ENCODE data around the gene NUSAP1.
A peak's percentile ranks its signal among the peaks of the same experiment; 100 is the strongest.

Gene NUSAP1

DNA sequence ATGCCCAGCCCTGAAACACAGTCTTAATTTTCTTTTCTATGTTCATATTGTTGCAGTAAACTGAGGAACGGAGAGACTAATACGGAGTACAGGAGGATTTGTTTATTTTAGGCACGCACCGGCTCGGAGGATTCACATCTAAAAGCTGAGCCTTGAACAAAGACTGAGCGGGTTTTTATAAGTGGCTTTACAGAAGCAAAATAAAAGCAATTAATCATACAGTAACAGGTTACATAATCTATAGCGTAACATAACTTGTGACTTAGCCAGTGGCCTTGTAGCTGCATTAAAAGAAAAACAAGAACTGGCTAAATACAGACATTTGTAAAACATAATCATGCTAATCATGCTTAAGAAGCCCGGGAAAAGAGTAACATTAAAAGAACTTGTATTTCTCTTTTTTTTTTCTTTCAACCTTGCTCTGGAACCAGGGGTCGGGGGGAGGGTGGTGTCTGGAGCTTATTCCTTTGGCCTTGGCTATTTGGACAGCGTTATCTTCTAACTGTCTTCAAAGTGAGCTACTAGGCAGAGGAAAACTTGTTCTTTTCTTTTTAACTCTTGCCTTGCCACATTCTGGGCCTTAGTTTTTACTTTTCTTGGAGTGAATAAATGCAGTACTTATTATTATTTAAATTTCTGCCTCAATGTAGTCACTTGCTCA, 17.5 kb downstream of the NUSAP1 start:
- H3K4me3 ChIP-seq (ENCODE audit: low read depth, low read length) = no peak overlapping the region
- no peak overlapping the region for H4K12ac ChIP-seq (ENCODE audit: low read depth, low read length)
- no peak overlapping the region for H3K4me2 ChIP-seq (ENCODE audit: low read length)
- no peak overlapping the region for H3K27ac ChIP-seq (ENCODE audit: low read depth, low read length)
- no peak overlapping the region for H2AFZ ChIP-seq (ENCODE audit: insufficient read depth, low read length, poor library complexity)
- H4K8ac ChIP-seq (ENCODE audit: low read depth, low read length) = no peak overlapping the region
- no peaks in the 10 kb centered on the region for H3K27me3 ChIP-seq (ENCODE audit: insufficient read depth, low read length)
- no peaks in the 10 kb centered on the region for H3K79me2 ChIP-seq (ENCODE audit: control insufficient read depth, insufficient read depth, low read length, poor library complexity)
- H3K18ac ChIP-seq (ENCODE audit: low read length) = no peak overlapping the region
- H3K36me3 ChIP-seq (ENCODE audit: control insufficient read depth in 1 of 2, insufficient read depth in 2 of 2, low read length in 2 of 2) = peaks cover 23 to 36% of the 10 kb centered on the region in 2 experiments
- WGBS (ENCODE audit: extremely low coverage, insufficient coverage, insufficient read length) = no CpG with 5 or more reads among the region's 10 CpGs
- H2BK12ac ChIP-seq (ENCODE audit: low read length) = no peak overlapping the region
- H3K4ac ChIP-seq (ENCODE audit: low read depth, low read length) = no peak overlapping the region
- H2AK5ac ChIP-seq (ENCODE audit: low read length) = no peak overlapping the region
- no peak for DNase-seq
- H3K23ac ChIP-seq (ENCODE audit: low read length) = no peak overlapping the region
- H4K91ac ChIP-seq (ENCODE audit: low read depth, low read length) = no peak overlapping the region
- H3K9ac ChIP-seq (ENCODE audit: low read length) = no peak overlapping the region
- no peaks in the 10 kb centered on the region for H3K79me1 ChIP-seq (ENCODE audit: low read length)
- no peak overlapping the region for H2BK5ac ChIP-seq (ENCODE audit: low read depth, low read length, poor library complexity)
- H3K9me3 ChIP-seq (ENCODE audit: insufficient read depth, low read depth, low read length) = no peaks in the 10 kb centered on the region
- H2BK120ac ChIP-seq (ENCODE audit: insufficient read depth, low read length, poor library complexity) = no peak overlapping the region
- no peaks in the 10 kb centered on the region for H3K4me1 ChIP-seq (ENCODE audit: control insufficient read depth in 1 of 2, insufficient read depth in 2 of 2, low read length in 2 of 2)
- H3K14ac ChIP-seq (ENCODE audit: low read length) = no peak overlapping the region

DNA sequence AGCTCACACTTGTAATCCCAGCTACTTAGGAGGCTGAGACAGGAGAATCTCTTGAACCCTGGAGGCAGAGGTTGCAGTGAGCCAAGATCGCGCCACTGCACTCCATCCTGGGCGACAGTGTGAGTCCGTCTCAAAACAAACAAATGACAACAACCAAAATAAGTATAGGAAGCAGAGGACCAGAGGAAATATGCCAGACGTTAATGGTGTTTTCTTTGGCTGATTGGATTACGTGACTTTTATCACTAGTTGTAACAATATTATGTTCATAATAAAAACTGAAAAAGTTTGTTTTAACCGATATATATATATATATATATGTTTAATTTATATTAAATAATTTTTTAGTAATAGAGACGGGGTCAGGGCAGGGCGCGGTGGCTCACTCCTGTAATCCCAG, 21.7 kb downstream of the NUSAP1 start:
- Histone ChIP-seq H3K18ac (ENCODE audit: low read length) (no peak overlapping the region), H3K27me3 (ENCODE audit: insufficient read depth, low read length) (no peaks in the 10 kb centered on the region), H3K4ac (ENCODE audit: low read depth, low read length) (no peak overlapping the region), H4K8ac (ENCODE audit: low read depth, low read length) (no peak overlapping the region), H2AK5ac (ENCODE audit: low read length) (no peak overlapping the region), H4K12ac (ENCODE audit: low read depth, low read length) (no peak overlapping the region), H2AFZ (ENCODE audit: insufficient read depth, low read length, poor library complexity) (no peak overlapping the region), H3K23ac (ENCODE audit: low read length) (no peak overlapping the region), H2BK120ac (ENCODE audit: insufficient read depth, low read length, poor library complexity) (no peak overlapping the region), H3K14ac (ENCODE audit: low read length) (no peak overlapping the region), H3K9ac (ENCODE audit: low read length) (no peak overlapping the region), H3K79me1 (ENCODE audit: low read length) (no peaks in the 10 kb centered on the region), H3K4me3 (ENCODE audit: low read depth, low read length) (no peak overlapping the region), H4K91ac (ENCODE audit: low read depth, low read length) (no peak overlapping the region), H2BK12ac (ENCODE audit: low read length) (no peak overlapping the region), H3K36me3 (ENCODE audit: control insufficient read depth in 1 of 2, insufficient read depth in 2 of 2, low read length in 2 of 2) (peaks cover 25 to 39% of the 10 kb centered on the region in 2 experiments), H3K79me2 (ENCODE audit: control insufficient read depth, insufficient read depth, low read length, poor library complexity) (no peaks in the 10 kb centered on the region), H3K4me2 (ENCODE audit: low read length) (no peak overlapping the region), H2BK5ac (ENCODE audit: low read depth, low read length, poor library complexity) (no peak overlapping the region), H3K27ac (ENCODE audit: low read depth, low read length) (no peak overlapping the region), H3K9me3 (ENCODE audit: insufficient read depth, low read depth, low read length) (no peaks in the 10 kb centered on the region), H3K4me1 (ENCODE audit: control insufficient read depth in 1 of 2, insufficient read depth in 2 of 2, low read length in 2 of 2) (no peaks in the 10 kb centered on the region)
- no peak for DNase-seq
- WGBS (ENCODE audit: extremely low coverage, insufficient coverage, insufficient read length) = no CpG with 5 or more reads among the region's 10 CpGs

GRCh38 chr15:41367418-41367817, 34.7 kb downstream of the NUSAP1 start:
- no peak overlapping the region for H3K4ac ChIP-seq (ENCODE audit: low read depth, low read length)
- H3K4me2 ChIP-seq (ENCODE audit: low read length) = no peak overlapping the region
- no peak overlapping the region for H4K12ac ChIP-seq (ENCODE audit: low read depth, low read length)
- H3K79me1 ChIP-seq (ENCODE audit: low read length) = no peaks in the 10 kb centered on the region
- H2AK5ac ChIP-seq (ENCODE audit: low read length) = no peak overlapping the region
- H4K91ac ChIP-seq (ENCODE audit: low read depth, low read length) = no peak overlapping the region
- peaks cover 4% of the 10 kb centered on the region for H3K9me3 ChIP-seq (ENCODE audit: insufficient read depth, low read depth, low read length)
- no peak overlapping the region for H2BK12ac ChIP-seq (ENCODE audit: low read length)
- H2BK120ac ChIP-seq (ENCODE audit: insufficient read depth, low read length, poor library complexity) = no peak overlapping the region
- H3K27ac ChIP-seq (ENCODE audit: low read depth, low read length) = no peak overlapping the region
- no peaks in the 10 kb centered on the region for H3K4me1 ChIP-seq (ENCODE audit: control insufficient read depth in 1 of 2, insufficient read depth in 2 of 2, low read length in 2 of 2)
- no peaks in the 10 kb centered on the region for H3K79me2 ChIP-seq (ENCODE audit: control insufficient read depth, insufficient read depth, low read length, poor library complexity)
- H3K27me3 ChIP-seq (ENCODE audit: insufficient read depth, low read length) = no peaks in the 10 kb centered on the region
- no peak overlapping the region for H3K9ac ChIP-seq (ENCODE audit: low read length)
- H3K18ac ChIP-seq (ENCODE audit: low read length) = no peak overlapping the region
- DNase-seq = no peak
- H2AFZ ChIP-seq (ENCODE audit: insufficient read depth, low read length, poor library complexity) = no peak overlapping the region
- peak overlapping the region; percentile 27 for H3K4me3 ChIP-seq (ENCODE audit: low read depth, low read length)
- H3K23ac ChIP-seq (ENCODE audit: low read length) = no peak overlapping the region
- no peak overlapping the region for H2BK5ac ChIP-seq (ENCODE audit: low read depth, low read length, poor library complexity)
- H3K14ac ChIP-seq (ENCODE audit: low read length) = no peak overlapping the region
- no CpG with 5 or more reads among the region's 3 CpGs for WGBS (ENCODE audit: extremely low coverage, insufficient coverage, insufficient read length)
- H3K36me3 ChIP-seq (ENCODE audit: control insufficient read depth in 1 of 2, insufficient read depth in 2 of 2, low read length in 2 of 2) = peaks cover 45 to 49% of the 10 kb centered on the region in 2 experiments
- H4K8ac ChIP-seq (ENCODE audit: low read depth, low read length) = no peak overlapping the region

DNA sequence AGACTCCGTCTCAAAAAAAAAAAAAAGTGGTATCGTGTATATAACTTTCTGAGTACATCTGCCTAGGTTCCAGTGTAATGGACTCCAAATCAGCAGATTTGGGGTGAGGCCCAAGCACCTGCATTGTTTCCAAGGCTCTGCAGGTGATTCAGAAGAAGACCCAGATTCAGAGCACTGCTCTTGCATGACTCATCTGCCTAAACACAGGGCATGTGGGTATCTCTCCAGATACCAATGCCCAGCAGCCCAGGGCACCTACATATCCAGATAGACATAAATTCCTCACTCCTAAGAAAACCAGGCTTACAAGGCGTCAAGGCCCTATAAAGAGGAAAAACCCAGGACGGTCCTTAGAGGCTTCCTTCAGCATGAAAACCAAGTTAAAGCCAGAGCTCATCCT, 45.3 kb downstream of the NUSAP1 start:
- no peaks in the 10 kb centered on the region for H3K27me3 ChIP-seq (ENCODE audit: insufficient read depth, low read length)

More for the DNA sequence above, 45.3 kb downstream of the NUSAP1 start:
- Histone ChIP-seq H3K36me3 (ENCODE audit: control insufficient read depth in 1 of 2, insufficient read depth in 2 of 2, low read length in 2 of 2) (peaks cover 27 to 36% of the 10 kb centered on the region in 2 experiments), H3K23ac (ENCODE audit: low read length) (no peak overlapping the region), H3K27ac (ENCODE audit: low read depth, low read length) (no peak overlapping the region), H4K12ac (ENCODE audit: low read depth, low read length) (no peak overlapping the region), H3K9me3 (ENCODE audit: insufficient read depth, low read depth, low read length) (no peaks in the 10 kb centered on the region), H3K18ac (ENCODE audit: low read length) (no peak overlapping the region), H4K8ac (ENCODE audit: low read depth, low read length) (no peak overlapping the region), H2BK120ac (ENCODE audit: insufficient read depth, low read length, poor library complexity) (no peak overlapping the region), H3K14ac (ENCODE audit: low read length) (no peak overlapping the region), H3K79me2 (ENCODE audit: control insufficient read depth, insufficient read depth, low read length, poor library complexity) (no peaks in the 10 kb centered on the region), H3K4me2 (ENCODE audit: low read length) (no peak overlapping the region), H2BK12ac (ENCODE audit: low read length) (no peak overlapping the region), H3K4me1 (ENCODE audit: control insufficient read depth in 1 of 2, insufficient read depth in 2 of 2, low read length in 2 of 2) (no peaks in the 10 kb centered on the region), H2AFZ (ENCODE audit: insufficient read depth, low read length, poor library complexity) (no peak overlapping the region), H3K4ac (ENCODE audit: low read depth, low read length) (no peak overlapping the region), H3K4me3 (ENCODE audit: low read depth, low read length) (peak overlapping the region; percentile 2), H4K91ac (ENCODE audit: low read depth, low read length) (no peak overlapping the region), H2AK5ac (ENCODE audit: low read length) (no peak overlapping the region), H3K9ac (ENCODE audit: low read length) (no peak overlapping the region), H2BK5ac (ENCODE audit: low read depth, low read length, poor library complexity) (no peak overlapping the region), H3K79me1 (ENCODE audit: low read length) (no peaks in the 10 kb centered on the region)
- WGBS (ENCODE audit: extremely low coverage, insufficient coverage, insufficient read length) = no CpG with 5 or more reads among the region's 4 CpGs
- peak; percentile 21 to 40 for DNase-seq
